ENCODE measurements around the gene SMYD3. TPM values are rescaled to one million over a fixed set of nuclear protein-coding genes. Genes with fewer than 3 reads are reported as not detected.
A peak's percentile ranks its signal among the peaks of the same experiment; 100 is the strongest.

The SMYD3 gene
- total and polyA plus RNA-seq, 2 of the 13 experiments (the other 11 are each of a cell fraction or from before 2014, with no cell fraction given) = 27.7 to 35.8 TPM

DNA sequence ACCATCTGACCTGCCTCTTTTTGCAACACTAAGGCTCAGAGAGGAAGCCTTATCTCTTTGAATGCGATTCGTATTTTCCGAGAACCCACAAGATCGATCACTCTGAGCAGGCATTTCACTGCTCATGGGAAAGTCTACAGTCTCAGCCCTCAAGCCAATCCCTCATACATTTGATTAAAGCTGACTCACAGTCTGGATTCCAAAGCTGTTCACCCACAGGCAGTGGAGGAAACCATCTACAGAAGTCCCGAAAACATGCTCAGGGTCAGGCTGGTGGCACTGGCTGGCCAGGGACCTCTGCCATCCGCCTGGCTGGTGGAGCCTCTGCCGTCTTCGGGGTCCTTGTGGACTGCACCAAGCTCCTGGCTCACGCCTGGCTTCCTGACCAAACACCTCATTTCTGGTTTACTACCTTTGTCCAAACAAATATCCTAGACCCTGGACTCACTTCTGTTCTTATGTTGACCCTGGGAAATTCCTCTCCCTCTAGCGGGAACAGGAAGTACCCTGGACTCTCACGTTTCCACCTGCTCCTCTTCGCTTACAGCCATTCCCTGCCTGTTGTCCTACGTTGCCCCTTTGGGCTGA, 650.0 kb downstream of the SMYD3 start (continued):
- TF ChIP-seq, protein P1, sequence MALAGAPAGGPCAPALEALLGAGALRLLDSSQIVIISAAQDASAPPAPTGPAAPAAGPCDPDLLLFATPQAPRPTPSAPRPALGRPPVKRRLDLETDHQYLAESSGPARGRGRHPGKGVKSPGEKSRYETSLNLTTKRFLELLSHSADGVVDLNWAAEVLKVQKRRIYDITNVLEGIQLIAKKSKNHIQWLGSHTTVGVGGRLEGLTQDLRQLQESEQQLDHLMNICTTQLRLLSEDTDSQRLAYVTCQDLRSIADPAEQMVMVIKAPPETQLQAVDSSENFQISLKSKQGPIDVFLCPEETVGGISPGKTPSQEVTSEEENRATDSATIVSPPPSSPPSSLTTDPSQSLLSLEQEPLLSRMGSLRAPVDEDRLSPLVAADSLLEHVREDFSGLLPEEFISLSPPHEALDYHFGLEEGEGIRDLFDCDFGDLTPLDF (CRISPR knock-in tag; IDR thresholded peaks at IDR 0.05) = no peak
- TF ChIP-seq ATAD3A (CRISPR knock-in tag; IDR thresholded peaks at IDR 0.05) = no peak
- TF ChIP-seq, protein P2, sequence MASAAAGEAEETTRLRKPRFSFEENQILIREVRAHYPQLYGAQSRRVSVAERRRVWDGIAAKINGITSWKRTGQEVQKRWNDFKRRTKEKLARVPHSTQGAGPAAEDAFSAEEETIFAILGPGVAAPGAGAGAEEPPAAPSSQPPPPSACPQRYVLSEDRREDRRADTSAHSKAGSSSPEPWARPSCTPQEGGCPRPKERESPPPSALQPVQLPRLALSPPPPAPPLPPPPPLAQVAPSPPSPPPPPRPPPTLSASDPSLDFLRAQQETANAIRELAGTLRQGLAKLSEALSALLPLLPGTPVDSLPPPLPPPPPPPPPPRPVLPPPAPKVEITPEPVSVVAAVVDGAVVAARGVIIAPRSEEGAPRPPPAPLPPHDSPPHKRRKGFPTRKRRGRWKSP (CRISPR knock-in tag; IDR thresholded peaks at IDR 0.05) = no peak
- TF ChIP-seq, protein P3, sequence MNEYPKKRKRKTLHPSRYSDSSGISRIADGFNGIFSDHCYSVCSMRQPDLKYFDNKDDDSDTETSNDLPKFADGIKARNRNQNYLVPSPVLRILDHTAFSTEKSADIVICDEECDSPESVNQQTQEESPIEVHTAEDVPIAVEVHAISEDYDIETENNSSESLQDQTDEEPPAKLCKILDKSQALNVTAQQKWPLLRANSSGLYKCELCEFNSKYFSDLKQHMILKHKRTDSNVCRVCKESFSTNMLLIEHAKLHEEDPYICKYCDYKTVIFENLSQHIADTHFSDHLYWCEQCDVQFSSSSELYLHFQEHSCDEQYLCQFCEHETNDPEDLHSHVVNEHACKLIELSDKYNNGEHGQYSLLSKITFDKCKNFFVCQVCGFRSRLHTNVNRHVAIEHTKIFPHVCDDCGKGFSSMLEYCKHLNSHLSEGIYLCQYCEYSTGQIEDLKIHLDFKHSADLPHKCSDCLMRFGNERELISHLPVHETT (CRISPR knock-in tag; conservative IDR thresholded peaks at IDR 0.05) = no peak
- TF ChIP-seq ZBTB8A (CRISPR knock-in tag; IDR thresholded peaks at IDR 0.05; ENCODE audit: borderline replicate concordance, low read depth) = no peak
- TF ChIP-seq, protein P4, sequence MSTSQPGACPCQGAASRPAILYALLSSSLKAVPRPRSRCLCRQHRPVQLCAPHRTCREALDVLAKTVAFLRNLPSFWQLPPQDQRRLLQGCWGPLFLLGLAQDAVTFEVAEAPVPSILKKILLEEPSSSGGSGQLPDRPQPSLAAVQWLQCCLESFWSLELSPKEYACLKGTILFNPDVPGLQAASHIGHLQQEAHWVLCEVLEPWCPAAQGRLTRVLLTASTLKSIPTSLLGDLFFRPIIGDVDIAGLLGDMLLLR (CRISPR knock-in tag; IDR thresholded peaks at IDR 0.05) = no peak
- TF ChIP-seq RFX5 (IDR thresholded peaks at IDR 0.05; ENCODE audit: low read depth, low read length) = no peak
- TF ChIP-seq TBL1XR1 (IDR thresholded peaks at IDR 0.05; ENCODE audit: borderline replicate concordance, low read length, partially characterized antibody) = no peak
- TF ChIP-seq IRF2 (CRISPR knock-in tag; IDR thresholded peaks at IDR 0.05) = peak; percentile 59
- peak; percentile 59; the same call in 1 of the 2 replicates for TF ChIP-seq SPEN (CRISPR knock-in tag; IDR thresholded peaks at IDR 0.05; ENCODE audit: low read depth)
- no peak for TF ChIP-seq NR1H2 (CRISPR knock-in tag; IDR thresholded peaks at IDR 0.05; ENCODE audit: borderline replicate concordance, low read depth)
- no peak for TF ChIP-seq ZNF747 (CRISPR knock-in tag; IDR thresholded peaks at IDR 0.05; ENCODE audit: borderline replicate concordance)
- TF ChIP-seq, protein P5, sequence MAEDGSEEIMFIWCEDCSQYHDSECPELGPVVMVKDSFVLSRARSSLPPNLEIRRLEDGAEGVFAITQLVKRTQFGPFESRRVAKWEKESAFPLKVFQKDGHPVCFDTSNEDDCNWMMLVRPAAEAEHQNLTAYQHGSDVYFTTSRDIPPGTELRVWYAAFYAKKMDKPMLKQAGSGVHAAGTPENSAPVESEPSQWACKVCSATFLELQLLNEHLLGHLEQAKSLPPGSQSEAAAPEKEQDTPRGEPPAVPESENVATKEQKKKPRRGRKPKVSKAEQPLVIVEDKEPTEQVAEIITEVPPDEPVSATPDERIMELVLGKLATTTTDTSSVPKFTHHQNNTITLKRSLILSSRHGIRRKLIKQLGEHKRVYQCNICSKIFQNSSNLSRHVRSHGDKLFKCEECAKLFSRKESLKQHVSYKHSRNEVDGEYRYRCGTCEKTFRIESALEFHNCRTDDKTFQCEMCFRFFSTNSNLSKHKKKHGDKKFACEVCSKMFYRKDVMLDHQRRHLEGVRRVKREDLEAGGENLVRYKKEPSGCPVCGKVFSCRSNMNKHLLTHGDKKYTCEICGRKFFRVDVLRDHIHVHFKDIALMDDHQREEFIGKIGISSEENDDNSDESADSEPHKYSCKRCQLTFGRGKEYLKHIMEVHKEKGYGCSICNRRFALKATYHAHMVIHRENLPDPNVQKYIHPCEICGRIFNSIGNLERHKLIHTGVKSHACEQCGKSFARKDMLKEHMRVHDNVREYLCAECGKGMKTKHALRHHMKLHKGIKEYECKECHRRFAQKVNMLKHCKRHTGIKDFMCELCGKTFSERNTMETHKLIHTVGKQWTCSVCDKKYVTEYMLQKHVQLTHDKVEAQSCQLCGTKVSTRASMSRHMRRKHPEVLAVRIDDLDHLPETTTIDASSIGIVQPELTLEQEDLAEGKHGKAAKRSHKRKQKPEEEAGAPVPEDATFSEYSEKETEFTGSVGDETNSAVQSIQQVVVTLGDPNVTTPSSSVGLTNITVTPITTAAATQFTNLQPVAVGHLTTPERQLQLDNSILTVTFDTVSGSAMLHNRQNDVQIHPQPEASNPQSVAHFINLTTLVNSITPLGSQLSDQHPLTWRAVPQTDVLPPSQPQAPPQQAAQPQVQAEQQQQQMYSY (CRISPR knock-in tag; IDR thresholded peaks at IDR 0.05) = no peak
- no peak for TF ChIP-seq MAFG (CRISPR knock-in tag; IDR thresholded peaks at IDR 0.05)
- no peak for TF ChIP-seq ZNF766 (CRISPR knock-in tag; IDR thresholded peaks at IDR 0.05; ENCODE audit: borderline replicate concordance)
- no peak for TF ChIP-seq KAT2B (IDR thresholded peaks at IDR 0.05; ENCODE audit: borderline replicate concordance, low read depth, low read length)
- TF ChIP-seq, protein P6, sequence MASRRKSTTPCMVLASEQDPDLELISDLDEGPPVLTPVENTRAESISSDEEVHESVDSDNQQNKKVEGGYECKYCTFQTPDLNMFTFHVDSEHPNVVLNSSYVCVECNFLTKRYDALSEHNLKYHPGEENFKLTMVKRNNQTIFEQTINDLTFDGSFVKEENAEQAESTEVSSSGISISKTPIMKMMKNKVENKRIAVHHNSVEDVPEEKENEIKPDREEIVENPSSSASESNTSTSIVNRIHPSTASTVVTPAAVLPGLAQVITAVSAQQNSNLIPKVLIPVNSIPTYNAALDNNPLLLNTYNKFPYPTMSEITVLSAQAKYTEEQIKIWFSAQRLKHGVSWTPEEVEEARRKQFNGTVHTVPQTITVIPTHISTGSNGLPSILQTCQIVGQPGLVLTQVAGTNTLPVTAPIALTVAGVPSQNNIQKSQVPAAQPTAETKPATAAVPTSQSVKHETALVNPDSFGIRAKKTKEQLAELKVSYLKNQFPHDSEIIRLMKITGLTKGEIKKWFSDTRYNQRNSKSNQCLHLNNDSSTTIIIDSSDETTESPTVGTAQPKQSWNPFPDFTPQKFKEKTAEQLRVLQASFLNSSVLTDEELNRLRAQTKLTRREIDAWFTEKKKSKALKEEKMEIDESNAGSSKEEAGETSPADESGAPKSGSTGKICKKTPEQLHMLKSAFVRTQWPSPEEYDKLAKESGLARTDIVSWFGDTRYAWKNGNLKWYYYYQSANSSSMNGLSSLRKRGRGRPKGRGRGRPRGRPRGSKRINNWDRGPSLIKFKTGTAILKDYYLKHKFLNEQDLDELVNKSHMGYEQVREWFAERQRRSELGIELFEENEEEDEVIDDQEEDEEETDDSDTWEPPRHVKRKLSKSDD (CRISPR knock-in tag; IDR thresholded peaks at IDR 0.05; ENCODE audit: low read depth) = no peak
- no peak for TF ChIP-seq ZSCAN30 (CRISPR knock-in tag; IDR thresholded peaks at IDR 0.05)
- TF ChIP-seq KAT7 (CRISPR knock-in tag; IDR thresholded peaks at IDR 0.05; ENCODE audit: borderline replicate concordance) = no peak
